Subcutaneous adipose tissue (tissue), 4 donors: Measurements from ENCODE around the gene PCDHA11. TPM values are rescaled to one million over a fixed set of nuclear protein-coding genes. Genes with fewer than 3 reads are reported as not detected.

ENCODE experiments used
- CTCF ChIP-seq: fragments of 450-650 bp; IDR thresholded peaks from one replicate; pipeline ENCODE4 v1.5.1; 2016; ENCODE audit warnings: low read depth, mild to moderate bottlenecking, control low read depth, antibody characterized with exemption, moderate library complexity
- total RNA-seq, 4 donors: library from RNA; depleted of rRNA; stranded (reverse); fragments of >200 nt; gene quantifications; one replicate each; pipeline ENCODE4 v1.1.0, GENCODE V29; 2016

Gene PCDHA11
- total RNA-seq, 4 donors from 2014 or later = 0.22 to 0.34 (median 0.33) TPM; not detected in 1

GRCh38 chr5:140916325-140916724 is 47.6 kb downstream of the PCDHA11 start:
- TF ChIP-seq CTCF = no peak

Other genes starting within 250 kb of the PCDHA11 start
- gene CD14, start 235.8 kb upstream of the PCDHA11 start, total RNA-seq = 100 to 1,000 TPM in 2 of 4 donors, 10 to 100 TPM in 2; 61.2 to 114 (median 97.3) TPM
- 10 to 100 TPM; 11.4 to 64.5 (median 23.7) TPM for gene TMCO6, start 229.5 kb upstream of the PCDHA11 start, total RNA-seq
- 10 to 100 TPM; 63.2 to 83.2 (median 74.8) TPM for gene NDUFA2, start 221.3 kb upstream of the PCDHA11 start, total RNA-seq
- 100 to 1,000 TPM in 3 of 4 donors, 10 to 100 TPM in 1; 80.7 to 144 (median 114) TPM for gene IK, start 221.1 kb upstream of the PCDHA11 start, total RNA-seq
- 10 to 100 TPM; 11.4 to 31.6 (median 19.8) TPM for gene WDR55, start 204.1 kb upstream of the PCDHA11 start, total RNA-seq
- gene DND1, start 195.4 kb upstream of the PCDHA11 start, total RNA-seq = 1 to 10 TPM in 2 of 4 donors, under 1 TPM in 1, not detected in 1; 0.66 to 1.3 (median 1.2) TPM
- gene HARS1, start 177.6 kb upstream of the PCDHA11 start, total RNA-seq = 10 to 100 TPM; 38.4 to 49.8 (median 47.4) TPM
- gene HARS2, start 177.5 kb upstream of the PCDHA11 start, total RNA-seq = 10 to 100 TPM; 23.2 to 32.1 (median 31.4) TPM
- gene ZMAT2, start 168.5 kb upstream of the PCDHA11 start, total RNA-seq = 10 to 100 TPM; 35.0 to 48.7 (median 43.0) TPM
- gene PCDHA1, start 82.8 kb upstream of the PCDHA11 start, total RNA-seq = not detected
- gene PCDHA2, start 74.1 kb upstream of the PCDHA11 start, total RNA-seq = under 1 TPM in 1 of 4 donors, not detected in 3; 0.38 TPM
- gene PCDHA3, start 67.9 kb upstream of the PCDHA11 start, total RNA-seq = under 1 TPM; 0.16 to 0.34 (median 0.20) TPM
- gene PCDHA4, start 61.9 kb upstream of the PCDHA11 start, total RNA-seq = 1 to 10 TPM in 1 of 4 donors, under 1 TPM in 3; 0.16 to 1.3 (median 0.76) TPM
- under 1 TPM in 3 of 4 donors, not detected in 1; 0.33 to 0.57 (median 0.51) TPM for gene PCDHA5, start 47.3 kb upstream of the PCDHA11 start, total RNA-seq
- under 1 TPM; 0.22 to 0.49 (median 0.36) TPM for gene PCDHA6, start 41.0 kb upstream of the PCDHA11 start, total RNA-seq
- gene PCDHA7, start 34.7 kb upstream of the PCDHA11 start, total RNA-seq = under 1 TPM; 0.17 to 0.44 (median 0.26) TPM
- under 1 TPM in 1 of 4 donors, not detected in 3; 0.17 TPM for gene PCDHA8, start 27.8 kb upstream of the PCDHA11 start, total RNA-seq
- gene PCDHA9, start 20.6 kb upstream of the PCDHA11 start, total RNA-seq = under 1 TPM in 3 of 4 donors, not detected in 1; under 0.01 to 0.34 (median 0.19) TPM
- gene PCDHA10, start 13.1 kb upstream of the PCDHA11 start, total RNA-seq = 1 to 10 TPM in 1 of 4 donors, under 1 TPM in 3; 0.51 to 1.9 (median 0.66) TPM
- gene PCDHA12, start 6.4 kb downstream of the PCDHA11 start, total RNA-seq = under 1 TPM in 3 of 4 donors, not detected in 1; 0.17 to 0.22 (median 0.19) TPM
- 1 to 10 TPM in 1 of 4 donors, under 1 TPM in 3; 0.34 to 1.5 (median 0.69) TPM for gene PCDHA13, start 13.2 kb downstream of the PCDHA11 start, total RNA-seq
- 1 to 10 TPM in 1 of 4 donors, under 1 TPM in 3; 0.44 to 1.9 (median 0.74) TPM for gene PCDHAC1, start 57.3 kb downstream of the PCDHA11 start, total RNA-seq
- gene PCDHAC2, start 97.5 kb downstream of the PCDHA11 start, total RNA-seq = 1 to 10 TPM in 1 of 4 donors, under 1 TPM in 3; 0.49 to 1.1 (median 0.81) TPM
- gene PCDHB1, start 182.4 kb downstream of the PCDHA11 start, total RNA-seq = not detected
- gene PCDHB2, start 225.7 kb downstream of the PCDHA11 start, total RNA-seq = 1 to 10 TPM; 1.8 to 3.2 (median 2.1) TPM
- gene PCDHB3, start 231.5 kb downstream of the PCDHA11 start, total RNA-seq = 1 to 10 TPM in 3 of 4 donors, under 1 TPM in 1; 0.85 to 3.8 (median 2.4) TPM